ENCODE measurements around the gene WAC.

GRCh38 chr10:28663576-28664368 lies 130.9 kb downstream of the WAC start:
- TF ChIP-seq MAX (IDR thresholded peaks at IDR 0.05) (no peak), CBX8 (IDR thresholded peaks at IDR 0.05) (no peak), RCOR1 (IDR thresholded peaks at IDR 0.05; ENCODE audit: low read depth, low read length) (no peak), JUN (IDR thresholded peaks at IDR 0.05) (no peak), RAD21 (conservative IDR thresholded peaks at IDR 0.05 in 1 of 2, IDR thresholded peaks at IDR 0.05 in 1 of 2) (peak; percentile 99), POLR2A (IDR thresholded peaks at IDR 0.05; ENCODE audit: low read length) (no peak), CEBPB (IDR thresholded peaks at IDR 0.05) (no peak), MAFK (IDR thresholded peaks at IDR 0.05; ENCODE audit: partially characterized antibody) (no peak), MYC (IDR thresholded peaks at IDR 0.05; ENCODE audit: borderline replicate concordance, low read length) (no peak), POLR2AphosphoS2 (conservative IDR thresholded peaks at IDR 0.05; ENCODE audit: low read length) (no peak)
- TF ChIP-seq, protein P1, sequence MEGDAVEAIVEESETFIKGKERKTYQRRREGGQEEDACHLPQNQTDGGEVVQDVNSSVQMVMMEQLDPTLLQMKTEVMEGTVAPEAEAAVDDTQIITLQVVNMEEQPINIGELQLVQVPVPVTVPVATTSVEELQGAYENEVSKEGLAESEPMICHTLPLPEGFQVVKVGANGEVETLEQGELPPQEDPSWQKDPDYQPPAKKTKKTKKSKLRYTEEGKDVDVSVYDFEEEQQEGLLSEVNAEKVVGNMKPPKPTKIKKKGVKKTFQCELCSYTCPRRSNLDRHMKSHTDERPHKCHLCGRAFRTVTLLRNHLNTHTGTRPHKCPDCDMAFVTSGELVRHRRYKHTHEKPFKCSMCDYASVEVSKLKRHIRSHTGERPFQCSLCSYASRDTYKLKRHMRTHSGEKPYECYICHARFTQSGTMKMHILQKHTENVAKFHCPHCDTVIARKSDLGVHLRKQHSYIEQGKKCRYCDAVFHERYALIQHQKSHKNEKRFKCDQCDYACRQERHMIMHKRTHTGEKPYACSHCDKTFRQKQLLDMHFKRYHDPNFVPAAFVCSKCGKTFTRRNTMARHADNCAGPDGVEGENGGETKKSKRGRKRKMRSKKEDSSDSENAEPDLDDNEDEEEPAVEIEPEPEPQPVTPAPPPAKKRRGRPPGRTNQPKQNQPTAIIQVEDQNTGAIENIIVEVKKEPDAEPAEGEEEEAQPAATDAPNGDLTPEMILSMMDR (IDR thresholded peaks at IDR 0.05), result peak; percentile 97
